GM18505 (cell line): ENCODE results near the gene CRADD.

Source experiments
- ATAC-seq: cut with Tn5 transposase; IDR thresholded peaks from one replicate; pipeline ENCODE4 v1.9.1; 2021; ENCODE audit not compliant: unreplicated experiment
- POLR2A ChIP-seq: IDR thresholded peaks from 4 replicates; pipeline ENCODE4 v1.6.1; 2011; ENCODE audit warnings: borderline replicate concordance; ENCODE audit not compliant: insufficient read depth, insufficient read length; ENCODE audit errors: extremely low read depth

Gene CRADD

DNA sequence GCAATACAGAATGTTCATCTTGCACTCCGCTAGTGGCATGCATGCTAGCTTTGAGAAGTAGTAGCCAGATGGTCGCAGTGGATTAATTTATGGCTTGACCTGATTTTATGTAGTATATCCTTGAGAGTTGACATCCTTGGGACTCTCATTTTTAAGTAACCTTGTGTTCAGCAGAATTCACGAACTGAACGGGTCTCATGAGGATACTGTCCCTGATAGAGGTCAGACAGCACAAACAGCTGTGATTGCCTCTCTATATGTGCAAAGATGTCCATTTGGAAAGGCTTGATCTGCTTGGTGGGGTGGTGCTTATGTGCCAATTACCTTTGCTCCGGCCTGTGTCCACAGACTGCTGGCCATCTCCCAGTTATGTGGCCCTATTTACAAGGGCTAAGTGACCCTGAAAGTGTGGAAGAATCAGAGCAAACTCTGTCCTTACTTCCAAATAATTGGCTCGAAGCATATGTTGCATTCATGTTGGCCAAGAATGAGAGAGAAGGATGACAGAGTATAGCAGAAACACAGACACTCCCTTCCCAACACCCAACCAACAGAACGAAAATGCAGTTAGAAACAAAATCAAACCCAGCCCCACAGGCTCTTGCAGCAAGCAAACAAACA, 167.1 kb downstream of the CRADD start:
- ATAC-seq = no peak
- TF ChIP-seq POLR2A = no peak

DNA sequence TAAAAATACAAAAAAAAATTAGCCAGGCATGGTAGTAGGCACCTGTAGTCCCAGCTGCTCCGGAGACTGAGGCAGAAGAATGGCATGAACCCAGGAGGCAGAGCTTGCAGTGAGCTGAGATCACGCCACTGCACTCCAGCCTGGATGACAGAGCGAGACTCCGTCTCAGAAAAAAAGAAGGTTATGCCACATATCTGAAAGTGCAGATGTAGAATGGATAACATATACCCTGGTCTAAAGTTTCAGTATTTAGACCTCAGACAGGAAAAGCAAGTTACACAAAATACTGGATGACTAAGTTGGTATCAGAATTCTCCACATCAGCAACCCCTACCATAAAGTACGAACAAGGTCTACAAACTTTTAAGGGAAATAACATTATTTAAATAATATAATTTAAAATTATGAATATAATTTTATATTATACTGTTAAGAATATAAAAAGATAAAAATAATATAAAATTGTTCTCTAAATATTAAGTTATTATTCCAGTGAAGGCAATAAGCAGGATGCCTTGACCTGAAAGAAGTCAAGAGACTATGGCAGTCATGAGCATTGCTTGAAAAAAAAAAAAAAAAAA, 169.9 kb downstream of the CRADD start:
- no peak for TF ChIP-seq POLR2A
- no peak for ATAC-seq

DNA sequence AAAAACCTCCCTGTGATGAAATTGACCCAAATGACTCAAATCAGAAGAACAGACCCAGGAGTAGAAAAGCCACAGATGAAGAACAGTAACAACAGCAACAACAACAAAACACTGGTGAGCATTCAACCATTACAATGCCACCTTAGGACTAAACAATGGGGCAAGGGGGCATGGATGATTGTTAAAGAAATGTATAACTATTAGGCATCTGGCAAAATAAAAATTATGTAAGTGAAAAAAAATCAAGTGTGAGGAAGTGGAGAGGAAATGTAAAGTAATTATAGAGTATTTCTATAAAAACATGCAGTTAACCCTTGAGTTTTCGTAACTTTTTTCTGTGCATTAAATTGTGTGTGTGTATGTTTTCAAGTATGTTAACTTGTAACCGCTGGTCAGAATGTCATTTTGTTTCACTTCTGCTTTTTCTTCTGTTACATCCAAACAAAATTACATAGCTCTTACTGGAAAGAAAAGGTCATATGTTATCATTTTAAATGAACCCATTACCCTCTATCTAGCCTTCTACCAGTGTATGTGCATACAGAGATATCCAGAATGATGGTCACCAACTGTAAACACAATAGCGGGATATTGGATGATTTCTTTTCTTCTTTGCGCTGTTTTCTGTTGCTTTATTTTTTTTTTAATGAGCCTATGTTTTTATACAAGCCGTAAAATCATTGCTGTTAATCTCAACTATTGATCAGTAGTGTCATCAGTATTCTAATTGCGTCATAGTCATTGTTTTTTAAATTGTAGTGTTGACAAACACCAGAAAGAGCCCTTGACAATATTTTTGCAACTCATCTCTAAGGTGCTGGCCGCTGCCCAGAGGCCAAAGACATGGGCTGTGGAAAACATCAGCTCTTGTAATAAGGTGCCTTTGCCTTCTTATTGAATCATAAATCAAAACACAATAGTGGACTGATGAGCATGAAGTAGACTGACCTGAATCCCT, 170.6 kb downstream of the CRADD start:
- TF ChIP-seq POLR2A = no peak
- ATAC-seq = peak; percentile 78

DNA sequence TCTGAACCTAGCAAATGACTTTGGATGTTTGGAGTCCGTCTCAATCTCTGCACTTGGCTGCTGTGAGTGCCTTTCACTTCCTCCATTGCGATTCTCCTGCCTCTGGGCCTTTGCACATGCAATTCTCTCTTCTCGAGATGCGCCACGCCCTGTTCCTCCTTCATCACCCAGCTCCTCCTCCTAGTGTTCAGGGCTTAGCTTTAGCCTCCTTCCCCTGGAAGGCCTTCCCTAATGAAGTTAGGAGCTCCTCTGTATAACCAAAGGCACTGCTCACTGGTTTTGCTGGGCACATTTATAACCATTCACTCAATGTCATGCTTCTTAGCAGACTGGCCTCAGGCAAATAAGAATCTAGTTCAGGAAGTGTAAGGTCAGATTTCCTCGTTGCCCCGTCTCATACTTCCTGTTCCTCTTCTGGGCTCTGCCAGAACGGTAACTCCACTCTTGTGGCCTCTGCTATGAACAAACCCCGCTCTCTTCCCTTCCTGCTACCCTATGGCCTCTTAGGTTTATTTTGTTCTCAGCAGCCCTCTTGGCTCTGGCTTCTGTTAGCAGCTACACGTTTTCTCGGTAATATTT, 171.4 kb downstream of the CRADD start:
- TF ChIP-seq POLR2A = no peak
- ATAC-seq = no peak

DNA sequence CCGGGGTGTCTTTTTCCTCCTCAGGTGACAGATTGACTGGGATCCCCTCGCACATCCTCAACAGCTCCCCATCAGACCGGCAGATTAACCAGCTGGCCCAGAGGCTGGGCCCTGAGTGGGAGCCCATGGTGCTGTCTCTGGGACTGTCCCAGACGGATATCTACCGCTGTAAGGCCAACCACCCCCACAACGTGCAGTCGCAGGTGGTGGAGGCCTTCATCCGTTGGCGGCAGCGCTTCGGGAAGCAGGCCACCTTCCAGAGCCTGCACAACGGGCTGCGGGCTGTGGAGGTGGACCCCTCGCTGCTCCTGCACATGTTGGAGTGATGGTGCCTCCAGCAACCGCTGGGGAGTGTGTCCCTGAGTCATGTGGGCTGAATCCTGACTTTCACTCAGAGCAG, 172.8 kb downstream of the CRADD start:
- ATAC-seq = no peak
- TF ChIP-seq POLR2A = no peak

DNA sequence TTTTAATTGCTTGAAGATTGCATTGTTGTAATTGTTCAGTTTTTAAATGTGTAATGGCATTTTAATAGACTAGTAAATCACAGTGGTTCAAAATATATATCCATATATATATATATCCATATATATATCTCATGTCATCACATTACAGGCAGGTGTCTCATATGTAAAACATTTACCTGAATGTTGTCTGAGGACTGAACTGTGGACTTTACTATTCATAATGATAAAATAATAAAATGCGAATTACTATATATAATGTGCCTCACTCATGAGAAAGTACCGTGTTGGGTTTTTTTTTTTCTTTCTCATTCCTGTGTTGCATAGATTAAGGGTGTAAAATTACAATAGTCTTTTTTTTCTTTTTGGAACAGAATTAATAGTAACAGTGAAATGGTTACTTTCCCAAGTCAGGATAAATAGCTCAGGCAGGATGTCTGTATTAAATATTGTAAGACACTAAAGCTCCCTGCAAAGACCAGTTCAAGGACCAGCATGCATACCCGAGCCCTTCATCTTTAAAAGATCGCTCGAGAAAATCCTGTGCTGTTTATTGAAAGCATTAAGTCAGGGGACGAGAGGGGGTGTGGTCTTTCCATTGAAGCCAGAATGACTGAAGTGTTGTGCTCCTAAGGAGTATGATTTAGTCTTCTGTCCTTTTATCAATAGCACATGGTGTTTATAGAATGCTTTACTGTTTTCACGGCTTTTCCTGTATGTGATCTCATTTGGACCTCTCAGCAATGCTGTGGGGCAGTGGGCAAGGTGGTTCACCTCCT, 173.5 kb downstream of the CRADD start:
- no peak for TF ChIP-seq POLR2A
- ATAC-seq = no peak

DNA sequence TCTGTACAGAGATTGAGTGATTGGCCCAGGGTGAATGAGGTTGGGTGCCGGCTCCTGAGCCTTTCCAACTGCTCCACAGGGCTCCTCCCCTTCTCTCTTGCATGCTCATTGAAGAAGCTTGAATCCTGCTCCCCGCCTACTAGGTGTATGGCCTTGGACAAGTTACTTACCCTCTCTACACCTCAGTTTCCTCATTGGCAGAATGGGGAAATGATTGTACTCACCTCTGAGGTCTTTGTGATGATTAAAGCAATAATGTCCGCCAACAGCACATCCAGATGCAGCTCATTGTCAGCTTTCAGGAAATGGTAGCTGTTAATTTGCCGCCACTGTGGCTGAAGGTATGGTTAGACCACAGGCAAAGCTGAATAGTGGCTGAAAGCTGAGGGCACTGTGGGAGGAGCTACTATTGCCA, 174.1 kb downstream of the CRADD start:
- no peak for TF ChIP-seq POLR2A
- no peak for ATAC-seq

DNA sequence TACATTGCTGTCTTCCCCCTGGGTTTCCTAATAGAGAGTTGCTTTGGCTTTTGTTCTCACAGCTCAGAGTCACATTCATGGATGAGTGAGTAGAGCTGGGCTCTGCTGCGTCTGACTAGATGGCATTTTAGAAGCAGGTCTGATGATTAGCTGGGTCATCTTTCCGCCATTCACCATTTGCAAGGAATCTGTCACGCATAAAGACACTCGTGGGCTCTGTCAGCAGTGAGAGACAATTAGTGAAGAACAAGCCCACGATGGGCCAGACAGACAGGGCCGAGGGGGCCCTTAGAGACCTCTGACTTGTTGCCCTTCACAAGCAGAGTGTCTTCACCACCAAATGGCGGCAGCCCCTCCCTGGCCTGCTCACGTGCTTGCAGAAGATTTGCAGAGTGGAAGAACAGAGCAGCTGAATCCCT, 175.0 kb downstream of the CRADD start:
- TF ChIP-seq POLR2A = no peak
- no peak for ATAC-seq

DNA sequence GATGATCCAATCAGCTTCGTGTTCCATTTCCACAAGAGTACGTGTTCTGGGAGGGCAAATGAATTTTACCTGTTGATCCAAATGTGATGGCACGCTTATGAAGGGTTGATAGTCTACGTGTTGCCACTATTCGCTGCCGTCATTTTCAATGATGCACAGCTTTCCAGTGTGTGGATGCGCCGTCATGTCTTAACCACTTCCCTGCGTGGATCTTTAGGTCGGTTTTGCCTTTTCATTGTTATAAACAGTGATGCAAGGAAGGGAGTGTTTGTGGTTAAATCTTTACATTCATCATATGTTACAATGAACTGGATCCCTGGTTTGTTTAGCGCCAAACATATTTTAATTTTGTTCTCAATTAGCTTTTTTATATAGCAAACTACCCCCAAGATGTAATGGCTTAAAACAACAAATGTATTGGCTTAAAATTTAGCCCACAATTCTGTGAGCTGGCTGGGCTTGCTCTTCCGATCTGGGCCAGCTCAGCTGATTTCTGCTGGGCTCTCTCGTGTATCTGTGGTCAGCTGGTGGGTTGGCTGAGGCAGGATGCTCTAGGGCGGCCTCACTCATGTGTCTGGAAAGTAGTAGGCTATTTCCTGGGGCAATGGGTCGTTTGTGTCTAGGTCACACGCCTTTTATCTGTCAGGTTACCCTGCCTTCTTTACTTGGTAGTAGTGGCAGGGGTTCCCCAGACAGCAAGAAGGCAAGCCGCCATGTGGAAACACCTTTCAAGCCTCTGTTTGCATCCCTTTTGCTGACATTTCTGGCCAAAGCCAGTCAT, 176.7 kb downstream of the CRADD start:
- no peak for TF ChIP-seq POLR2A
- no peak for ATAC-seq

DNA sequence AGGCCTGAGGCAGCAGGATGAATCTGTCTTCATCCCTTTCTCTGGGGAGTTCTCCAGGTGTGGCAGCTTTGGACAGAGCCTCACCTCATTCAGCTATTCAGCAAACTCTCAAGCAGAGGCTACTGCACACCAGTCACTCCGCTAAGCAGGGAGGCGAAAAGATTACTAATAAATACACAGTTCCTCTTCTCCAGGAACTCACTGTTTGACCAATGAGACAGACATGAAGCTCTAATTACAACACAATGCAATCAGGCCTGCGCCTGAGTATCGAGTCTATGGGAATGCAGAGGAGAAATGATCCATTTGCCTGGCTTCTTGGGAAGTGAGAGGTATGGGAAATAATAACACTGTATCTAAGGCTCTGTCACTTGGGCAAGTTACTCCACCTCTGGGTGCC, 178.1 kb downstream of the CRADD start:
- TF ChIP-seq POLR2A = no peak
- ATAC-seq = no peak

DNA sequence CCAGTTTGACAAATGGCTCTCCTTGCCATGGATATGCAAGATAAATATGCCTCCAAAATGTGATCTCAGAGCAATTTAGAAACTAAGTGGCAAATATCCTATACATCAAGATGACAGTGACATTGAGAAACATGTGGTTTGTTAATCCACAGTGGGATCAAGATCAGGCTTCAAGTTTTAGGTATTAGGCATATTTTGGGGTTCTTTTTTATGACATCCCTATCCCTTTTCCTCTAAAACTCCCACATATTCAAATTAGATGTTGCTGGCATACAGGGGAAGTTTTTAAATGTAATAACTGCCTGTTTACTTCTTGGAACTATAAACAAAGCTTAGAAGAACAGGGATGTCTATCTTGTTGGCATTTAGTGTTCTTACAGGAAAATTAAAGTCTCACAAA, 179.4 kb downstream of the CRADD start:
- TF ChIP-seq POLR2A = no peak
- no peak for ATAC-seq

DNA sequence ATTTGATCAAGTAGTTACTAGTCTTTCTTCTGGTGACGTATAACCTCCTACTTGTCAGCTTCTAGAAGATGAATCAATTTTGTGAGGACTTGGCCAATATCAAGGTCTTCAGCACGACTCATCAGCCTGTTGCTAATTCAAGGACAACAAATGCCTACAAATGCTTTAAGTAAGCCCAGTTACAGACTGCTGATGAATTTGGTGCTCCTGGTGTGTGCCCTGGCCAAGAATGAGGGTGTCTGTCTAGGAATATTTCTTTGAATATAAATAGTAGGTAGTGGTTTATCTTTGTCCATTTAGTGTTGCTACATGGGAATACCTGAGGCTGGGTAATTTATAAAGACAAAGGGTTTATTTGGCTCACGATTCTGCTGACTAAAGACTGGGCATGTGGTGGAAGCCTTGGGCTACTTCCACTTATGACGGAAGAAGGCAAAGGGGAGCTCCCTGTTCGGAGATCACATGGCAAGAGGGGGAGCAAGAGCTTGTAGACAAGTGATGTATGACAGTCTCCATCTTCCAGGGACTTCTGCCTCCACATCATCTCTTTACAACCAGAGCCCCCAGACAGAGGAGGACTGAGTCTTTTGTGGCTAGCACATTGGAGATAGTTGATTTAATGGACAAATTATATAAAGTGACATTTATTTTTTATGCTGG, 180.2 kb downstream of the CRADD start:
- no peak for ATAC-seq
- TF ChIP-seq POLR2A = no peak

DNA sequence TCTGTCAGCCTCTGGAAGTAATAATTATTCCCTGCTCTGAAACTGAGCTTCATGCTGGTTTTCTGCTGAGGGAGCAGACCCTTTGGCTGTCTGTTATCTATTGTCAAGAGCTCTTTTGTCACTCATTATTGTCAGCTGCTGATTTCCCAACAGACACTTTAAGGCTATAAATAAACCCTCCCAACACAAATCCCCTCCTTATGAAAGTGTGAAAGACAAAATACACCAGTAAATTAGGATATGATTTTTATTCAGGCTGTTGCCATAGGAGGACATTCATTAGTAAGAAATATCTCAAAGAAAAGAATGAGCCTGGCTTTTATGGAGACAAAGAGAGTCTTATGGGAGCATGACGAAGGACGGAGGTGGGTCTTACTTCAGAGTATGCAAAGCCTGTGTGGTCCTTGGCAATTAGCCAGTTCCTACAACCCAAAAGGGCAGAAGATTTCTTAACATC, 180.8 kb downstream of the CRADD start:
- ATAC-seq = no peak
- TF ChIP-seq POLR2A = no peak
